Panc1 (cell line): ENCODE results near the gene ZFP62.

ENCODE experiments used
- CTCF ChIP-seq: fragments of 450-650 bp; IDR thresholded peaks from 2 replicates; pipeline ENCODE4 v1.5.1; 2017; ENCODE audit warnings: mild to moderate bottlenecking
- POLR2AphosphoS5 ChIP-seq: IDR thresholded peaks from 2 replicates; pipeline ENCODE4 v1.6.1; 2012; ENCODE audit warnings: mild to moderate bottlenecking, low read depth, low read length, moderate library complexity
- REST ChIP-seq, 2 experiments: IDR thresholded peaks; 2 replicates each; pipeline ENCODE4 v1.6.1; 2011 to 2012; ENCODE audit warnings: low read depth in 2 of 2, control low read depth in 1 of 2, low read length in 1 of 2, mild to moderate bottlenecking in 1 of 2, moderate library complexity in 1 of 2; ENCODE audit not compliant: insufficient read depth in 1 of 2
- SIN3A ChIP-seq: IDR thresholded peaks from 2 replicates; pipeline ENCODE4 v1.6.1; 2012; ENCODE audit warnings: low read depth, mild to moderate bottlenecking, low read length, moderate library complexity, borderline replicate concordance; ENCODE audit not compliant: insufficient read depth
- TCF7L2 ChIP-seq: IDR thresholded peaks from 2 replicates; pipeline ENCODE4 v1.6.1; 2011; ENCODE audit warnings: mild to moderate bottlenecking, low read depth, low read length, inconsistent platforms

- no peak for TF ChIP-seq CTCF
- TF ChIP-seq REST (IDR thresholded peaks at IDR 0.05; ENCODE audit: insufficient read depth in 1 of 2, low read depth in 2 of 2, low read length in 1 of 2) = no peak
- TF ChIP-seq SIN3A = no peak
- TF ChIP-seq POLR2AphosphoS5 = no peak
- no peak for TF ChIP-seq TCF7L2
Observed at GRCh38 chr5:180866985-180867384, 5.9 kb upstream of the ZFP62 start.
